SHP77 (cell line): ENCODE results near the gene GRIA4.
"Not testable (repeated sequence)": the region's sequence is repeated elsewhere in the genome, so short reads cannot be mapped to it uniquely, and the experiment has no call there.

Source experiments
- DNase-seq, 2 experiments: peaks; one replicate each; lab custom pipeline; 2025; lab: John Stamatoyannopoulos, UW

The GRIA4 gene

DNA sequence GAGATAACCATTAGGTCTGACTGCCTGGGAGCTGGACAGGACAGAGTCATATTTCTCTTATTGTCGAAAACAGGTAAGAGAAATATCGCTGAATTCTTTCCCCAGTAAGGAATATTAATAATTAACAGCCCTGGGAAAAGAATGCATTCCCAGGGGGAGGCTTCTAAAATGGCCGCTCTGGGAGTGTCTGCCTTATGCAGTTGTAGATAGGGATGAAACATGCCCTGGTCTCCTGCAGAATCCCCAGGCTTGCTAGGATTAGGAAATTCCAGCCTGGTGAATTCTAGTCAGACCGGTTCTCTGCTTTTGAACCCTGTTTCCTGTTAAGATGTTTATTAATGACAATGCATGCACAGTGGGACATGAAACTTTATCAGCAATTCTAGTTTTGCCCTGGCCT lies 393.2 kb downstream of the GRIA4 start:
- DNase-seq: not testable (repeated sequence)

DNA sequence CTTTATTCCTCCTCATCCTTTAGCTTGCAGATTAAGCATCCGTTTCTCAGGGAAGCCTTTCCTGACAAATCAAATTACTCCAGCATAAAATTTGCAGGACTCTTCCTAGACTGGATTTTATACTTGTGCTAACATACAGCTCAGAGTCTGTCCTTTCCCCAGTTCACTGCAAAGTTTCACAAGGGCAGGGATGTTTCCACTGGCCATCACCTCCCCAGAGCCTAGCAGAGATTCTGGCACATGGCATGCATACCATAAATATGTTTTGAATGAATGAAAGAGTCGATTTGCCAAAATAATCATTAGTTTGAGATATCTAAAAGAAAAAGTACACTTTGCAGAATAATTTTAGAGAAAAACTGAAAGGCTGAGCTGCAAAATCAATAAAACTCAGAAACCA lies 401.6 kb downstream of the GRIA4 start:
- DNase-seq: no peak

DNA sequence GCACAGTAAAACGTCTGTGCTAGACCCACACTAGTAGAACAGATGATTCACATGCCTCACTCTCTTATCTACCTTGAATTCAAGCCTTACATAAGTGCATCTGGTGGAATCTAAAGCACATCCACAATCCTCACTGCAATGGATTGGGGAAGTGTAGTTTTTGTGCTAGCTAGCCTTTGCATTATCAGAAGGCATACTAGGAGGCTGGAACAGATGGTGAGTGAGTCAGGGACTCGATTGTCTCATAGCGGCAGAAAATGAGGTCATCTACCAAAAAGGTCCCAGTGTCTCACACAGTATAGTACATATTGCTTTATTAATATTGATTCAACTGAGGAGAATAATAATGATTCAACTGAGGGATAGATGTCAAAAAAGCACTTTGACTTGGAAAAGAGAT lies 402.9 kb downstream of the GRIA4 start:
- no peak for DNase-seq

DNA sequence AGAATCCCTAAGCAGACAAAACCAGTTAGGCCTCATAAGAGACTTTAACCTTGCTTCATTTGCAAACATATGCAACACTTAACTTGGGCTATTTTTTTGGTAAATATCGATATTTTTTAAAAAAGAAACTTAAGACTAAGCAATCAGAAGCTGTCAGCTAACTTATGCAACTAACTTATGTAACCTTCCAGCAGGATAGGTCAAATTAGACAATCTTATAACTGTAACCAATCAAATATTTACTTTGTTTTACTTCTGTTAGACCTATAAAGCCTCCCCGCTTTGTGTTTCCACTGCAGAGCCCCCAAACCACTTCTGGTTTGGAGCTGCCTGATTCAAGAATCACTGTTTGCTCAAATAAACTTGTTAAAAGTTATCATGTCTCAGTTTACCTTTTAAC lies 404.2 kb downstream of the GRIA4 start:
- no peak for DNase-seq

DNA sequence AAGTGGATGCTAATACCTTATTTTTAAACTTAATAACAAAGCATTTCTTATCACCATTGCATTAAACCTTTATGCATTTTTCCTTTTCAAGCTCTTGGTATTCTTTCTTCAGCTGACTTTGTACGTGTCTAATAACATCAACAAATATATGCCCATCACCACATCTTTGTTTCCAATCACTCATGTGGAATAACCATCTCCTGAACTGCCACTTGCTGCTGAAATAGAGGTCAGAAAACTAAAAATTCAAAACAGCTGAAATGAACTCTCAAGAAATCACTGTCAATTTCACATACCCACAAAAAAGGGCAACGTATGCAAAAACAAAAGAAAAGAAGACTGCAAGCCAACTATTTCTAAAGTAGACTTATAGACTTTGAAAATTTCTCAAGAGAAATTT lies 404.7 kb downstream of the GRIA4 start:
- DNase-seq: no peak

DNA sequence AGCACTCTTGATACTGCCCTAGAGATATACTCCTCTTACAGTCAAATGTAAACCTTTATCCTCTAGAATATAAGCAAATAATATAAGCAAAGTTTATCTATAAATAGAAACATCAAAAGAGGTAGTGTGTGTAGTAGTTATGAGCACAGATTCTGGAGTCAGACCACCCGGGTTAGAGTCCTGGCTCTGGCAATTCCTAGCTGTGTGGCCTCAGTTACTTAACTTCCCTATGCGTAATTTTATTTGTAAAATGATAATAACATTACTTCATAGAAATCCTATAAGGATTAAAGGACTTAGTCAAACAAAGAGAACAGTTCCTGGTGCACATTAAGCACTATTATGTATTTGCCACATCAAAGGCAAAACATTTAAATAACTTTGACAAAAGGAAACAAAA lies 405.2 kb downstream of the GRIA4 start:
- no peak for DNase-seq

DNA sequence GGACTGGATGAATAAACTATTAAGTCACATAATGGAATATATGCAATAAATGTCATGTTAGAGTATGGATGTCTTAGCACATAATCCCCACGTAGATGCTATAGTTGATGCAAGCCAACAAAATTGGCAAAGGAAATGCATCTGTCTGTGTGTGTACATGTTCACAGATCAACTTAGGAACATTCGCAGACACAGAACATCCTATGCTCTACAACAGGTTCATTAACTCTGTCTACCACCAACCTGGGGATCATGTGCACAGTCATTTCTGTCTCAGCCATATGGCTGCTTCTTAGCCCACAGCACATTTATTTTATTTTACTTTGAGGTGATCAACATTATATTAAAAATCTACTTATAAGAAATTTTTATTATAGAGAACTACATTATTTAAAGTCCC lies 407.2 kb downstream of the GRIA4 start:
- no peak for DNase-seq

DNA sequence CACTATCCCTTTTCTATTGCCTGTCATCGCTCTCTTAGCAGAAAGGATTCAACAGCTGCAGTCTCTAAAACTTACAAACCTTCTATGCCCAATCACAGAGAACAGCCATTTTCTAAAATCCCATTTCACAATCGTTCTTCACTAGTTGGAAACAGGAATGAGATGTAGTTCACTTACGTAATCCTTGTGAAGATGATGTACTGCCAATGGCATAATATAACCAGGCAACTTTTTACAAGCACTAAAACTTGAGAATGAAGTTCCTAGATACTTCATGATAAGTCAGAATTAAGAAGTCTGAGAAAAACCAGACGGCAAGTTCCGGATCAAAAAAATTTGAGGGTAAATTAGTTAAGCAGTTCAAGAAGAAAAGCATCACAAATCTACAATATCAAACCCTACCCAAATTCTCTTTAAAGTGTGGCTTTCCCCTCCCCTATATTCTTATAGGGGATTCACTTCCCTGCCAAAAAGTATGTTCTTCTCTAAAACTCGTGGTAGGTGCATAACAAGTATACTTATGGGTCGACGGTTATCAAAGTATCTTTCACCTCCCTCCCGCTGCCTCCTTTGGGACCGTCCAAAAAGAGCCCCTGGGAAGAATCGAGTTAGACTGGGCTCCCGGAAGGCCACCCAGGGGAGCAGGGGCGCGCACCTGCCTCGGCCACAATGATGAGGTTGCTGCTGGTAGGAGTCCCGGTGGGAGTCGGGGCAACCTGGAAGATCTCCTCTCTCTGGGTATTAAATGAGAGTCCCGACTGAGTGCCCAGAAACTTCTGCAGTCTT lies 411.5 kb downstream of the GRIA4 start:
- DNase-seq: peak in 1 of 2 experiments; percentile 48

DNA sequence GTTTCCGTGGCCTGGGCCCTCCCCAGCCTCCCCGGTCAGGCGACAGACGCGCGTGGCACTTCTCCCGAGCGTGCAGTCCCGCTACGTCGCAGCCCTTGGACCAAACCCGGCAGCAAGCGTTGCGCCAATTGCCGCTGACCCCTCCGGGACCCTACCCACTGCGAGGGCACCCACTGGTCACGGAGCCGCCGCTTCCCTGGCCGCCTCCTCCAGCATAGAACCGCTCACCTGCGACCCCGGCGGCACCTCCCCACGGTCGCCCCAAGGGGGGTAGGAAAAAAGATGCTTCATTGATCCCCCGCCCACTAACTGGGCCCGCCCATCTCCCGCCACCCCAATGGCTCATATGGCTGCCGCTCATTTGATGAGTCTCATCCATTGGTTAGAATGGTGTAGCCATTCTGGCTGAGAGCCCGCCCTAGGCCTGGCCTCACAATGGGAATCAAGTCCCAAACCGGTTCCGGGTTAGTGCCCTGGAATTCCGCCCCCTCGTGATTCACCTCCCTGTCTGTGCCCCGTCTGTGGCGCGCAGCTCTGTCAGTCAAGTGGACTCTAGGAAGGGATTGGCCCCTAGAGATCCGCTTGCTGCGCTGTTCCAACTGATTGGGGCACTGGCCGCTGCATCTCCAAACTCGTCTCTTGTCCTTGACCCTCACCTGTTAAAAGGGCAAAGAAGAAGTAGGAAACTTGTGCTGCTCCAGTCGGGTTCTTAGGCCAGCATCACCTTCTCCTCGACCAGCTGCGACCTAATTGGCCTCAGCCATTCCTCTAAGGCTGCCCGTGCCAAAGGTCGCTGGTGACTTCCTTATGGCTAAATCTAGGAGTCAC lies 412.3 kb downstream of the GRIA4 start, which contains the start of gene MSANTD4:
TSS of gene MSANTD4 (minus strand) at position 274 of the 828 bp plus-strand sequence. CDS start 11,323 bp downstream, outside the sequence.
- peak; percentile 99 for DNase-seq

DNA sequence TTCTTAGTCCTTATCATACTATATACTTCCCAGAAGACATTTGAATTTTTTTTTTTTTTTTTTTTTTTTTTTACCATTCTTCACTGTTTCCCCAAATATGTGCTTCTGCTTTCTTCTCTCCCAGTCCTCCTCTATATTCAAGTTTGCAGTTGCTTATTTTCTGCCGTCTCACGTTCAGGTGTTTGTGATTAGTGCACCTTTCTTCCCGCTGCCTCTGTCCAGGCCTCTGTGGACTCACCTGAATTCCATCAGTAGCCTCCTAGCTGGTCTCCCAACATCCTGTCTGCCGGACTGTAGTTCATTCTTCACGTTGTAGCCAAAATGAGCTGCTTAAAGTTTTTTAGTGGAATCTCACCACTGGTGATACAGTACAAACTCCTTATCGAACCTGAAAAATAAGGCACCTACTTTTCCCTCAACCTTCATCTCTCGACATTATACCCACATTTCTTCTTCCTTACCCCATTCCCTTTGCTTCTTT lies 413.0 kb downstream of the GRIA4 start:
- no peak for DNase-seq

DNA sequence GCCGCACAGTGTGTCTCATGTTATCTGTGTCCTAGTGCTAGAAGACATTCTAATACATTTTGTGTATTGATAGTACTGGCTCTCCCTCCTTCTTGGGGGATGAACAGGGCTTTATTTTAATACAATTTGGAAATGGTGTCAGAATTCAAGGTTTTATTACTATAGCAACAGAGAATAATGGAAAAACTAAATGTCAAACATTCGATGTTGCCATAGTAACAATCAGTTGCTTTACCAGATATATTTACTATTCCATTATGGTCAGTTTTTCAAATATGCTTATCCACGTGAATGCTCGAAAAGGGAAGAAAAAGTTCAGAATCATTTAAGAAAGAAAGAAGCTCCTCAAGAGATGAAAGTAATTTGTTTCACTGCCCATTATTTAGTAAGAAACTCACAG lies 420.7 kb downstream of the GRIA4 start:
- no peak for DNase-seq

DNA sequence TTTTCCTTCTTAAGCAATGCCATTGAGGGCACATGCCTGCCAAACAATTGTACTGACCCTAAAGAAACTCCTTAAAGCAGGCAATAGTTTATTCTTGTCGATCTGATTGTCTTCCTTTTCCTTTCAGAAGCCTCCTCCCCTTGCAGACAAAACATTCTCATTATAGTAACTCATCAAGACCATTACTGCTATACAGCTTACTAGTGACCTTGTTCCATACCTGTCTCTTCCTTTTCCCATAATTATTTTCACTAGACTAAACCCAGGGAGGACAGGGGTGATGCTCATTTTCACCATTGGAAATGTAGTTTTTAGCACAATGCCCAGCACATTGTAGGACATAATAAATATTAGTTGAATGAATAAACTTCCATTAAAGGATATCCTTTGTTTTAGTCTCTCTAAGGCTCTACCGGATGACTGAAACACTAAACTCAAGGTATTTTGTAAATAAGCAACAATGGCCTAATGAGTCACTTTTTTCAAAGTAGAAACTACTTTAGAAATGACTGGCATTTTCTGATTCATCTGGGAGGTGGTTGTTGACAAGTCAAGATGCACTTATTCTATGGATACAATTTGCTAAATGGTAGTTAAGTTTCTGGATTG lies 421.4 kb downstream of the GRIA4 start:
- no peak for DNase-seq
